ENCODE results near the gene SIGLEC8. TPM values are rescaled to one million over a fixed set of nuclear protein-coding genes. Genes with fewer than 3 reads are reported as not detected.

SIGLEC8 gene
- total RNA-seq, 1 experiment from 2014 or later: not detected

GRCh38 chr19:51490676-51491075 is 32.4 kb upstream of the SIGLEC8 start:
- no TSS peak for BruUV-seq (replicated peaks)
- DNase-seq (ENCODE audit: low read depth, low spot score) (no peak), ATAC-seq (no peak)
- H3K36me3 ChIP-seq (ENCODE audit: control insufficient read depth in 1 of 2, insufficient read depth in 2 of 2, low read length in 2 of 2): no peaks in the 10 kb centered on the region
- H3K9me3 ChIP-seq (ENCODE audit: control insufficient read depth in 1 of 2, insufficient read depth in 1 of 2, low read depth in 1 of 2, low read length in 2 of 2): no peaks in the 10 kb centered on the region
- no peaks in the 10 kb centered on the region; a peak in 1 of 4 replicates for H3K4me1 ChIP-seq (ENCODE audit: control insufficient read depth in 1 of 2, insufficient read depth in 2 of 2, low read length in 2 of 2)
- ChIA-PET POLR2A (no interaction called here), RAD21 (ENCODE audit: low non-redundant PET in 1 of 2, low total read pairs in 2 of 2, uncharacterized antibody in 2 of 2, unreplicated experiment in 2 of 2) (no interaction called here), CTCF (no interaction called here)
- H3K9ac ChIP-seq (ENCODE audit: low read length): no peak overlapping the region
- H3K79me2 ChIP-seq (ENCODE audit: insufficient read depth, low read length): no peaks in the 10 kb centered on the region
- no peak overlapping the region for H3K4me3 ChIP-seq (replicated peaks in 1 of 2; ENCODE audit: low read depth in 1 of 2, low read length in 2 of 2)
- TF ChIP-seq SP1 (IDR thresholded peaks at IDR 0.05; ENCODE audit: low read depth) (no peak), CTCF (IDR thresholded peaks at IDR 0.05 in 2 of 3, conservative IDR thresholded peaks at IDR 0.05 in 1 of 3; ENCODE audit: borderline replicate concordance in 1 of 3, insufficient read depth in 1 of 3, low read depth in 2 of 3, low read length in 2 of 3) (no peak), SIN3A (IDR thresholded peaks at IDR 0.05; ENCODE audit: low read depth) (no peak), EZH2phosphoT487 (IDR thresholded peaks at IDR 0.05; ENCODE audit: borderline replicate concordance) (no peak), RAD21 (IDR thresholded peaks at IDR 0.05; ENCODE audit: low read depth) (no peak), CBX3 (IDR thresholded peaks at IDR 0.05; ENCODE audit: low read depth) (no peak), ATF3 (IDR thresholded peaks at IDR 0.05) (no peak), SRF (IDR thresholded peaks at IDR 0.05; ENCODE audit: low read depth) (no peak), JUND (IDR thresholded peaks at IDR 0.05) (no peak), REST (IDR thresholded peaks at IDR 0.05; ENCODE audit: low read depth) (no peak), TCF7L2 (IDR thresholded peaks at IDR 0.05; ENCODE audit: borderline replicate concordance, extremely low read depth, insufficient read depth, insufficient read length) (no peak), EZH2 (IDR thresholded peaks at IDR 0.05) (no peak), ZFX (IDR thresholded peaks at IDR 0.05) (no peak), YY1 (IDR thresholded peaks at IDR 0.05; ENCODE audit: extremely low read depth, insufficient replicate concordance, low read depth, low read length) (no peak), ZBTB33 (IDR thresholded peaks at IDR 0.05; ENCODE audit: extremely low read depth, insufficient replicate concordance, low read length) (no peak), ZNF274 (IDR thresholded peaks at IDR 0.05; ENCODE audit: low read depth, low read length) (no peak)
- TF ChIP-seq, protein P1, sequence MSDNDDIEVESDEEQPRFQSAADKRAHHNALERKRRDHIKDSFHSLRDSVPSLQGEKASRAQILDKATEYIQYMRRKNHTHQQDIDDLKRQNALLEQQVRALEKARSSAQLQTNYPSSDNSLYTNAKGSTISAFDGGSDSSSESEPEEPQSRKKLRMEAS (IDR thresholded peaks at IDR 0.05): no peak
- H3K9me2 ChIP-seq (ENCODE audit: insufficient read depth): no peaks in the 10 kb centered on the region
- intact Hi-C loops (cut with micrococcal nuclease): no loop called here
- H2AFZ ChIP-seq (ENCODE audit: low read depth, low read length, poor library complexity, severe bottlenecking): no peak overlapping the region
- no peak overlapping the region for H3K27ac ChIP-seq (ENCODE audit: low read depth, low read length)
- peaks cover 9% of the 10 kb centered on the region; the same call in 1 of the 2 replicates for H3K27me3 ChIP-seq (ENCODE audit: insufficient read depth, low read length)
- no peak overlapping the region for H3K4me2 ChIP-seq (ENCODE audit: low read length)
- no peaks in the 10 kb centered on the region for H4K20me1 ChIP-seq (ENCODE audit: insufficient read depth)
